KBM-7 (cell line): ENCODE measurements around the gene MICA.
"Not testable (repeated sequence)": the region's sequence is repeated elsewhere in the genome, so short reads cannot be mapped to it uniquely, and the experiment has no call there.

Experiments used
- DNase-seq: peaks from one replicate; pipeline ENCODE4 v3.0.0-alpha.2; 2015
- in situ Hi-C: fragments of 300-500 bp; cut with MboI; formaldehyde crosslinking; loops from 2 replicates; pipeline ENCODE4 v1.14.3; 2020; ENCODE audit warnings: low sequenced_read_pairs, low pct_unique_long_range_greater_than_20kb, mixed read lengths

MICA gene

DNA sequence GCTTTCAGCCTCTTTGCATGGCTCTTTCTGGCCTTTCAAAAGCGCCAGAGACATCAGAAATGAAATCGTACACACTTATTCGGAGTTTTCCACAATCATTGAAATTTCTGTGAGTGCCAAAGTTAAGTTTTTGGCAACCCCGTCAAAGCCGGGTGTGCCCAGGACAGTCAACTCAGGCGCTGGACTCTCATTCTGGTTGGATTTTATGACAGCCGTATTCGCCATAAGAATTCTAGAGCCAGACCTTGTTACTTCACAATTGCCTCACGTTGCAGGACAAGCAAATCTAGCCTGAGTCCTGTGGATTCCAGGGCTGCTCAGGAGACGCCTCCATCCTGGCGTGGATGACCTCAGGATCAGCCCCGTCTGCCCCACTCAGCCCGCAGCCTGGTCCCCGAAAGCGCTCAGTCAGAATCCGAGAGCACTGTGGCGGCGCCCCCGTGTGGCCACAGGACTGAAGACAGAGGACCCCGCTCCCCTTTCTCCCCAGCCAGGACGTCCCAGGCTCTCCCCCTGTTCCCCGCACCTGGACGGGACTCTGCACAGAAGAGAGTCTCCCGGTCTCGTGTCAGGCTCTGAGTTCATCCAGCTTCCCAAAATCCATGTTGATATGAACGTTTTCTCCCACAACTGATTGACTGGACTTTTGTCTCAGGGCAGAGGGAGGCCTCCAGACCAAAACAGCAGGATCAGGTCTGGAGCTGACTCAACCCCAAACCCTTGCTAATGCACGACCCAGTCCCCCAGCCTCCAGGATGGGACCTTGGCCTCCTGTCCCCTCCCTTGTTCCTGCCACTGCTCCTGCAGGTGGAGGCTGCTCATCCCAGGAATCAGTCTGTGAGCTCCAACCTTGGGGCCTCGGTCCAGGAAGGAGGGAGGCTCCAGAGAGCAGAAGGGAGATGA lies 38.2 kb downstream of the MICA start:
- in situ Hi-C loops: no loop called here
- DNase-seq: peak; percentile 71

DNA sequence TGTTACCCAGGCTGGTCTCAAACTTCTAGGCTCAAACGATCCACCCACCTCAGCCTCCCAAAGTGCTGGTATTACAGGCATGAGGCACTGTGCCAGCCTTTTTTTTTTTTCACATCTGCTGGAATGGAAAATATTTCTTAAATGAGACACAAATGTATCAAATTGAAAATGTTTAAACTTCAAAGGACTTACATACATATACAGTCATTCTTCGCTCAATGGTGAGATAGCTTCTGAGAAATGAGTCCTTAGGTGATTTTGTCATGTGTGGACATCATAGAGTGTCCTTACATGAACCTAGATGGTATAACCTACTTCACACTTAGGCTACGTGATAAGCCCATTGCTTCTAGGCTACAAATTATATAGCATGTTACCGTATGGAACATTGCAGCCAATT lies 43.1 kb downstream of the MICA start:
- DNase-seq: no peak
- in situ Hi-C loops: no loop called here

DNA sequence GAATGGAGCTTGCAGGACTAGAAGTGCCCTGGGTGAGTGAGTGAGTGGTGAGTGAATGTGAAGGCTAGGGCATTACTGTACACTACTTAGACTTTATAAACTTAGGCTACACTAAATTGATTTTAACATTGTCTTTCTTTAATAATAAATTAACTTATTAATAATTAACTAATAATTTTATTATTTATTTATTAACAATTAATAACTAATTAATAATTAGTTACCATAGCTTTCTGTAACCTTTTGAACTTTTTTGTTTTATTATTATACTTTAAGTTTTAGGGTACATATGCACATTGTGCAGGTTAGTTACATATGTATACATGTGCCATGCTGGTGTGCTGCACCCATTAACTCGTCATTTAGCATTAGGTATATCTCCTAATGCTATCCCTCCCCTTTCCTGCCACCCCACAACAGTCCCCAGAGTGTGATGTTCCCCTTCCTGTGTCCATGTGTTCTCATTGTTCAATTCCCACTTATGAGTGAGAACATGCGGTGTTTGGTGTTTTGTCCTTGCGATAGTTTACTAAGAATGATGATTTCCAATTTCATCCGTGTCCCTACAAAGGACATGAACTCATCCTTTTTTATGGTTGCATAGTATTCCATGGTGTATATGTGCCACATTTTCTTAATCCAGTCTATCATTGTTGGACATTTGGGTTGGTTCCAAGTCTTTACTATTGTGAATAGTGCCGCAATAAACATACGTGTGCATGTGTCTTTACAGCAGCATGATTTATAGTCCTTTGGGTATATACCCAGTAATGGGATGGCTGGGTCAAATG lies 43.8 kb downstream of the MICA start:
- in situ Hi-C loops: not testable (repeated sequence)

DNA sequence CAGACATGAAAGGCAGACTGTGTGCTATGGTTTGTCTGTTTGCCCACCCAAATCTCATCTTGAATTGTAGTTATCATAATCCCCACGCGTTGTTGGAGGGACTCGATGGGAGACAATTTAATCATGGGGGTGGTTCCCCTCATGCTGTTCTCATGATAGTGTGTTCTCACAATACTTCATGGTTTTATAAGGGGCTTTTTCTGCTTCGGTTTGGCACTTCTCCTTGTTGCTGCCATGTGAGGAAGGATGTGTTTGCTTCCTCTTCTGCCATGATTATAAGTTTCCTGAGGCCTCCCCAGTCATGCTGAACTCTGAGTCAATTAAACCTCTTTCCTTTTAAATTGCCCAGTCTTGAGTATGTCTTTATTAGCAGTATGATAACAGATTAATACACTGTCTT lies 47.4 kb downstream of the MICA start:
- DNase-seq: no peak
- in situ Hi-C loops: no loop called here

More for the DNA sequence above, 43.8 kb downstream of the MICA start:
- DNase-seq: not testable (repeated sequence)

DNA sequence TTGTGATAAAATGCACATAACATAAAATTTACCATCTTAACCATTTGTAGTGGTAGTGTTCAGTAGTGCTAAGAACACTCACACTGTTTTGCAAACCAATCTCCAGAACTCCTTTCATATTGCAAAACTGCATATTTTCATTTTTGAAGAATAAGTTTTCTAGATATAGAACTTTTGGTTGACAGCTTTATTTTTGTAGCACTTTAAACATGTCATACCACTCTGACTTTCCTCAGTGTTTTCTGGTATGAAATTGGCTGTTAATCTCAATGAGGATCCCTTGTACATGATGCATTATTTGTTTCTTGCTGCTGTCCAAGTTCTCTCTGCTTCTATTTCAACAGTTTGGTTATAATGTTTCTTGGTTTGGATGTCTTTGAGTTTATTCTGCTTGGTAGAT lies 49.5 kb downstream of the MICA start:
- in situ Hi-C loops: no loop called here
- no peak for DNase-seq

DNA sequence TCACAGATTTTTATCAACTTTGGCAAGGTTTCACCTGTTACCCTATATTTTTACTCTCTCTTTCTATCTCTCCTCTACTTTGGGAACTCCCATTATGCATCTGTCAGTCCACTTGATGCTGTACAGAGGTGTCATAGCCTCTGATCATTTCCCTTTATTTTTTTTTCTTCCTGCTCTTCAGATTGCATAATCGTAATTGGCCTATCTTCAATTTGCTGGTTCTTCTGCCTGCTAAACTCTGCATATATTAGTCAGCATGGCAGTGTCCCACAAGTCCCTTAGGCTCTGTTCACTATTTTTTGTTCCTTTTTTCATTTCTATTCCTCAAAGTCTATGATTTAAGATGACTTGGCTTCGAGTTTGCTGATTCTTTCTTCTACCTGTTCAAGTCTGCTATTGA lies 49.9 kb downstream of the MICA start:
- peak; percentile 18 for DNase-seq
- in situ Hi-C loops: no loop called here

DNA sequence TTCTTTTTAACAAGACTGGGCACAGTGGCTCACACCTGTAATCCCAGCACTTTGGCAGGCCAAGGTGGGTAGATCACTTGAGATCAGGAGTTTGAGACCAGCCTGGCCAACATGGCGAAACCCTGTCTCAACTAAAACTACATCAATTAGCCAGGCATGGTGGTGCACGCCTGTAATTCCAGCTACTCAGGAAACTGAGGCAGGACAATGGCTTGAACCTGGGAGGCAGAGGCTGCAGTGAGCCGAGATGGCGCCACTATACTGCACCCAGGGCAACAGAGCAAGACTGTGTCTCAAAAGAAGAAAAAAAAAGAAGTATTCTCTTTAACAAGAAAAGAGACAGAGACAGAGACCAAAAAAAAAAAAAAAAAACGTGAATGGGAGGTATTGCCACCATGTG lies 56.5 kb downstream of the MICA start:
- DNase-seq, in situ Hi-C loops: not testable (repeated sequence)

DNA sequence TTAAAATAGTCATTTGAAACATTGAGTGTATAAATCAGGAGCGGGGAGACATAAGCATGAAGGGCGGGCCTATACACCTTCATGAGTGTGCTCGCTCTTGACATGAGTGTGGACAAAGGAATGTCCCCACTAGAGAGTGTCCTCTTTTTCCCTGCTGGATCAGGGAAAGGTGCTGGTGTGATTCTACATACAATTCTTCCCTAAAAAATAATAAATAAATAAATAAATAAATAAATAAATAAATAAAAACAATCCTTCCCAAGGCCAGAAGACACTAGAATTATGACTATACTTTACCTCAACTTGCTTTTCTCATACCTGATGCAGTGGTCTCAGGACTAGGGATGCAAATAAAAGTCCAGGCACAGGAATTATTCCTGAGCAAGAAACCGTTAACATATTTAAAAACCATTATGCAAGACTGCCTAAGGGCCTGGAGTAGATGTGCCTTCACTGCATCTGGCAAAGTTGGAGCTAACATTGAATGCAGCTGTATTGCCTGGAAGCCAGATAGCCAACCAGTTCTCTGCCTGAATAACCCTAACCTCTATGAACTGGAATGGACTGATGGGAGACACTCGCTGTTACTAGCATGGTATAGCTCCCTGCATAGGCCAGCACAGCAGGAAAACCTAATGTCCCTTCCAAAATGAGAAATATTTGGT lies 57.1 kb downstream of the MICA start:
- DNase-seq: no peak
- in situ Hi-C loops: no loop called here

DNA sequence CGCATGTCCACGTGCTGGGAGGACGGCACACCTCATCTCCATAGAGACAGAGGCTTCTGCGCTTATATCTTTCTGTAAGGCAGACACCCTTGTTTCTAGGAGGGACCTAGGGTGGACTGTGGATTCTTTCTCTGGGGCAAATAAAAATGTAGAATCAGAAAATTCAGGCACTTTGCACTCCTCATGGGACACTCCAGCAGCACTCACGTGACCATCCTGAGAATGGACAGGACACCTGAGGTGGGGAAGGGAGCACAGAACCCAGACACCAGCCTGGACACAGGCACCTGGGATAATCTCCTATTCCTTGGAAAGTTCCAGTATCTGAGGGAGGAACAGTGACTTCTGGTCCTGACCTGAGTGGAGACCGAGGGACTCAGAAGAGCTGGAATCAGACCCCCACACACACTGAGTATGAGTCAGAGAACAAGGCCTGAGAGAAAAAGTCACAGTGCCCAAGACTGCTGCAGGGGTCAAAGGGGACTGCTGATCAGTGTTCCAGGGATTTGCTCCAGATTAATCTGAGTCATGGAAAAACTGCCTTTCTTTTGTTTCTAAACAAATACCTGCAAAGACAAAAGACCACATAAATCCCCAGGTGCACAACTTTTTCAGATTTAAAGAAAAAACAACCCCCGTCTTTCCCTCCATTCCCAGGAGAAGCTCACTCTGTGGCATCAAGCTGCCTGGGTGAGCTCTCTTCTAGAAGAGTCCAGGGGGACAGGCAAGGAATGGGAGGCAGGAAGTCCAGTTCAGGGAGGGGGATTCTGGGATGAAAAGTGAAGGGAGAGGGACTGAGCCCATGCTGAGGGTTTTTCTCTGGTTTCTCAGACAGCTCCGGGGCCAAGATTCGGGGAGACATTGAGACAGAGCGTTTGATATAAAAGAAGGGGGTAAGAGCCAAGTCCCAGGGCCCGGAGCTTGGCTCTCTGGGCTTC lies 58.9 kb downstream of the MICA start:
- in situ Hi-C loops: no loop called here
- no peak for DNase-seq

DNA sequence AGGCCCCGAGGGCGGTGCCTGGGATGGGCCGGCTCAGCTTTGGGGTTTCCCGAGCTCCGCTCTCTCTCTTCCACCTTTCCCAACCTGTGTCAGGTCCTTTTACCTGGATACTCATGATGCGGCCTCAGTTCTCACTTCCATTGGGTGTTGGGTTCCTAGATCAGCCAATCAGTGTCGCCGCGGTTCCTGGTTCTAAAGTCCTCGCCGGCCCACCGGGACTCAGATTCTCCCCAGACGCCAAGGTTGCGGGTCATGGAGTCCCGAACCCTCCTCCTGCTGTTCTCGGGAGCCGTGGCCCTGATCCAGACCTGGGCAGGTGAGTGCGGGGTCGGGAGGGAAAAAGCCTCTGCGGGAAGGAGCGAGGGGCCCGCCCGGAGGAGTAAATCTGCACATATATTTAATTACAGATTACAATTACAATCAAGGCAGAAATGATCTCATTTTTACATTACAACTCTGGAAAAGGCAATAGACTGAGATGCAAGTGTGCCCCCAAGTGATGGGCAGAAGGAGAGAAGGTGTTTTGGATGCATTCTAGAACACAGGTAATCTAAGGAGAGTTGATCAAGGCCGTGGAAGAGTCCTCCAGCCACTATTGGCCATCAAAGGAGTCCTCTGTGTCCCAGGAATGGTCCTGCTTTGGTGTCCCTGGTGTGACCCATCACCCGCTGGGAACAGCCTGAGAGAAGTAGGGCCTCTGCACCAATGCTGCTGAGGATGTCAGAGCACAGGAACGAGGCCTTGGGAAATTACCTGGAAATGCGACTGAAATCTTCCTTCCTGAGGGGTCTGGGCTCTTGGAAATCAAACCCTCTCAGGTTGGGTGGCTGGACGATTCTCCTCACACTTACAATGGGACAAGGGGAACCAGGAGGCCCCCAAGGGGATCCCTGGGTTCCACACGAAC lies 59.8 kb downstream of the MICA start:
- in situ Hi-C loops: no loop called here
- DNase-seq: peak; percentile 20

DNA sequence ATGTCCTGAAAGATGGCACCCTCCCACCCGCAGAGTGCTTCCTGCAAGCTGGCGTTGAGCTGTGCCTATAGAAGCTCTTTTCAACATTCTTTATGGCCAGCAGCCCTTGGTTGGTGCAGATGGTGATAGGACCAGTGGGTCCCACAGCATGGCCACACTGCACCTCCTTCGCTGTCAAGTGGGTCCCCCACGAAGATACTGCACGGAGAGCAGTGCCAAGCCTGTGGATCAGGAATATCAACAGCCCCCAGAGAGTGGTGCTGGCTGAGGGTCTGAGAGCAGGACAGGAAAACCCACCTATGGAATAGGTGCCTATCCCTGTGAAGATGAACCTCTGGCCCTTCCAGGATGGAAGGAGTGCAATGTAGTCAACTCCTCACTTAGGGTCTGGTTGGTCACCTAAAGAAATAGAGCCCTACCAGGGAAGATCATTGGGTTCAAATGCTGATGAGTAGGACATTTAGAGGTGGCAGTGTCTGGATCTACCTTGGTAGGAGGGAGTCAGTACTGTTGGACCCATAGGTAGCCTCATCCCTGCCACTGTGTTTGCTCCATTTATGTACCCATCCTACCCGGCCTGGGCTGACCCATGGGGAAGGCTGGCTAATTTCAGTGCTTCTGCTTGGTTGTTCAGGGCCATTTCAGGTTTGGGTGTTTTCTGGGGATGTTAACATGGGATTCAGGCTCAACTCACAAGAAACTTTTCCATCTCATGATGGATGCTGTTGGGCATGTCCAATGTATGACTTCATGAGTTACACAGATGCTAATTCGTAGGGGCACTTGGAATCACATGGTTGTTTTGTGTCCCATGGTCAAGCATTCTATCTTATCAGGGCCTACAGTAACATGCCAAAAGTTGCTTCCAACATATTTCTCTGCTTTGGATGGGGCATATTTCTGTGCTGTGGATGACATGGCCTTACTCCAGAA lies 61.1 kb downstream of the MICA start:
- no peak for DNase-seq
- in situ Hi-C loops: no loop called here
